Ramos (cell line): ENCODE data around the gene IL10RA.

Experiments used
- in situ Hi-C: fragments of 300-500 bp; cut with MboI; formaldehyde crosslinking; loops from one replicate; pipeline ENCODE4 v1.14.3; 2022; ENCODE audit warnings: low sequenced_read_pairs; ENCODE audit not compliant: unreplicated experiment

IL10RA gene

GRCh38 chr11:118033443-118033842 lies 47.2 kb downstream of the IL10RA start:
- in situ Hi-C loops, result no loop called here

- in situ Hi-C loops, result no loop called here
Observed at GRCh38 chr11:118042141-118042540, 55.9 kb downstream of the IL10RA start.

GRCh38 chr11:118042796-118043195 lies 56.6 kb downstream of the IL10RA start:
- in situ Hi-C loops, result no loop called here

- in situ Hi-C loops, result loop anchor here (5.0 kb wide), 1 partner anchor 98 kb away; no protein-coding TSS in a partner anchor
Observed at GRCh38 chr11:118045191-118045590, 59.0 kb downstream of the IL10RA start.

- in situ Hi-C loops, result loop anchor here (5.0 kb wide), 1 partner anchor 99 kb away; no protein-coding TSS in a partner anchor
Observed at GRCh38 chr11:118046051-118046963, 60.1 kb downstream of the IL10RA start.

- in situ Hi-C loops, result loop anchor here (5.0 kb wide), 1 partner anchor 100 kb away; no protein-coding TSS in a partner anchor
Observed at GRCh38 chr11:118046964-118047700, 60.9 kb downstream of the IL10RA start.

- in situ Hi-C loops, result loop anchor here (5.0 kb wide), 1 partner anchor 100 kb away; no protein-coding TSS in a partner anchor
Observed at GRCh38 chr11:118047749-118048148, 61.6 kb downstream of the IL10RA start.

- in situ Hi-C loops, result loop anchor here (5.0 kb wide), 1 partner anchor 101 kb away; no protein-coding TSS in a partner anchor
Observed at GRCh38 chr11:118048472-118049370, 62.5 kb downstream of the IL10RA start.

GRCh38 chr11:118049771-118050170 lies 63.6 kb downstream of the IL10RA start:
- in situ Hi-C loops, result loop anchor here (5.0 kb wide), 1 partner anchor 102 kb away; no protein-coding TSS in a partner anchor

- in situ Hi-C loops, result no loop called here
Observed at GRCh38 chr11:118050208-118050891, 64.2 kb downstream of the IL10RA start.
